ENCODE results near the gene SAT1.

The SAT1 gene

GRCh38 chrX:23819385-23820234 is 36.6 kb downstream of the SAT1 start:
- Histone ChIP-seq H3K27ac (replicated peaks) (no peak overlapping the region), H3K27me3 (ENCODE audit: insufficient read depth, poor library complexity, severe bottlenecking) (no peaks in the 10 kb centered on the region), H3K4me3 (replicated peaks; ENCODE audit: insufficient read depth, low read length) (no peak overlapping the region)
- DNase-seq (ENCODE audit: low read depth in 1 of 2, low spot score in 1 of 2) = no peak
- TF ChIP-seq SPI1 (IDR thresholded peaks at IDR 0.05; ENCODE audit: borderline replicate concordance, low read depth) (no peak), REST (IDR thresholded peaks at IDR 0.05; ENCODE audit: insufficient replicate concordance, low read depth) (no peak), GABPA (IDR thresholded peaks at IDR 0.05; ENCODE audit: low read depth) (no peak), CTCF (IDR thresholded peaks at IDR 0.05; ENCODE audit: insufficient read depth, low read length) (no peak)

GRCh38 chrX:23820235-23820782 is 37.3 kb downstream of the SAT1 start:
- DNase-seq (ENCODE audit: low read depth in 1 of 2, low spot score in 1 of 2) = no peak
- Histone ChIP-seq H3K27me3 (ENCODE audit: insufficient read depth, poor library complexity, severe bottlenecking) (no peaks in the 10 kb centered on the region), H3K4me3 (replicated peaks; ENCODE audit: insufficient read depth, low read length) (no peak overlapping the region), H3K27ac (replicated peaks) (no peak overlapping the region)
- TF ChIP-seq GABPA (IDR thresholded peaks at IDR 0.05; ENCODE audit: low read depth) (no peak), POLR2AphosphoS5 (IDR thresholded peaks at IDR 0.05; ENCODE audit: low read depth) (no peak), REST (IDR thresholded peaks at IDR 0.05; ENCODE audit: insufficient replicate concordance, low read depth) (no peak), SPI1 (IDR thresholded peaks at IDR 0.05; ENCODE audit: borderline replicate concordance, low read depth) (no peak), CTCF (IDR thresholded peaks at IDR 0.05; ENCODE audit: insufficient read depth, low read length) (no peak)

GRCh38 chrX:23821847-23822246 is 38.9 kb downstream of the SAT1 start:
- Histone ChIP-seq H3K27me3 (ENCODE audit: insufficient read depth, poor library complexity, severe bottlenecking) (no peaks in the 10 kb centered on the region), H3K4me3 (replicated peaks; ENCODE audit: insufficient read depth, low read length) (no peak overlapping the region), H3K27ac (replicated peaks) (no peak overlapping the region)
- no peak for TF ChIP-seq CTCF (IDR thresholded peaks at IDR 0.05; ENCODE audit: insufficient read depth, low read length)
- no peak for TF ChIP-seq SPI1 (IDR thresholded peaks at IDR 0.05; ENCODE audit: borderline replicate concordance, low read depth)
- TF ChIP-seq REST (IDR thresholded peaks at IDR 0.05; ENCODE audit: insufficient replicate concordance, low read depth) = no peak
- TF ChIP-seq POLR2AphosphoS5 (IDR thresholded peaks at IDR 0.05; ENCODE audit: low read depth) = no peak
- TF ChIP-seq GABPA (IDR thresholded peaks at IDR 0.05; ENCODE audit: low read depth) = no peak
- no peak for DNase-seq (ENCODE audit: low read depth in 1 of 2, low spot score in 1 of 2)
